Lung (tissue), 12 donors: ENCODE results near the gene TBC1D22A. TPM values are rescaled to one million over a fixed set of nuclear protein-coding genes. Genes with fewer than 3 reads are reported as not detected.

Source experiments
- ATAC-seq: fragments of 200-7000 bp; cut with Tn5 transposase; one replicate; pipeline ENCODE4 v1.9.1; 2020; ENCODE audit warnings: moderate number of reproducible peaks; ENCODE audit not compliant: insufficient read depth, low FRiP score
- DNase-seq, 3 donors: peaks; one replicate each; pipeline ENCODE4 v3.0.0-alpha.2; 2013 to 2017
- H3K27ac ChIP-seq, 2 donors: one replicate each; pipeline ENCODE4 v1.5.1; 2013; ENCODE audit warnings: mild to moderate bottlenecking in 2 of 2, moderate library complexity in 2 of 2, control low read depth in 1 of 2, inconsistent platforms in 1 of 2, low read depth in 1 of 2, low read length in 1 of 2
- H3K27me3 ChIP-seq, 3 donors: one replicate each; pipeline ENCODE4 v1.5.1; 2013; ENCODE audit warnings: low read length in 2 of 3; ENCODE audit not compliant: control insufficient read depth in 3 of 3, insufficient read depth in 3 of 3
- H3K36me3 ChIP-seq, 4 donors: one replicate each; pipeline ENCODE4 v1.5.1; 2013; ENCODE audit warnings: low read length in 4 of 4, mild to moderate bottlenecking in 1 of 4, moderate library complexity in 1 of 4; ENCODE audit not compliant: control insufficient read depth in 4 of 4, insufficient read depth in 4 of 4
- H3K4me1 ChIP-seq, 5 donors: one replicate each; pipeline ENCODE4 v1.5.1; 2013; ENCODE audit warnings: low read length in 5 of 5, mild to moderate bottlenecking in 2 of 5, moderate library complexity in 1 of 5; ENCODE audit not compliant: control insufficient read depth in 5 of 5, insufficient read depth in 5 of 5
- H3K4me3 ChIP-seq: one replicate; pipeline ENCODE4 v1.5.1; 2013; ENCODE audit warnings: mild to moderate bottlenecking, control low read depth, moderate library complexity
- H3K9ac ChIP-seq, 2 donors: one replicate each; pipeline ENCODE4 v1.5.1; 2013; ENCODE audit warnings: low read length in 2 of 2, control low read depth in 1 of 2; ENCODE audit not compliant: insufficient read depth in 1 of 2
- H3K9me3 ChIP-seq, 4 donors: one replicate each; pipeline ENCODE4 v1.5.1; 2013; ENCODE audit warnings: low read length in 3 of 4, mild to moderate bottlenecking in 1 of 4, moderate library complexity in 1 of 4; ENCODE audit not compliant: control insufficient read depth in 4 of 4, insufficient read depth in 3 of 4
- CTCF ChIP-seq: IDR thresholded peaks from 2 replicates; pipeline ENCODE4 v1.5.1; 2012; ENCODE audit warnings: mild to moderate bottlenecking; ENCODE audit errors: control extremely low read depth, extremely low read depth
- WGBS, 2 donors: extraction: QIAGEN DNeasy Blood & Tissue Kit; methylation state at CpG; one replicate each; pipeline ENCODE4 v1.1.7; 2013; 5-methylcytosine and 5-hydroxymethylcytosine counted together
- polyA plus RNA-seq, 2 donors: library from polyadenylated mRNA; stranded (reverse); fragments of 200-250 nt; gene quantifications; one replicate each; pipeline ENCODE4 v1.2.1, GENCODE V29; 2013
- total RNA-seq, 2 donors: library from RNA; depleted of rRNA in 1 of 2; stranded (reverse); fragments of >200 nt in 1 of 2; gene quantifications; one replicate each; pipeline ENCODE4 v1.2.1, GENCODE V29; 2014 to 2021
- donor health status: control.
- donor health status: control.
- donor health status: Bipolar disorder and iron deficiency.
- donor health status: healthy.
- donor health status: DM: yes; HTN: yes; CAD: no.

The TBC1D22A gene
- total and polyA plus RNA-seq, 4 donors: 20.2 to 38.4 (median 21.0) TPM

GRCh38 chr22:46813816-46814597 lies 51.6 kb downstream of the TBC1D22A start:
- DNase-seq (no peak), ATAC-seq (no peak)
- no peak overlapping the region for H3K9ac ChIP-seq
- peaks cover 0 to 6% (median 4%) of the 10 kb centered on the region in 4 donors for H3K36me3 ChIP-seq
- no peak for TF ChIP-seq CTCF
- peaks cover 0 to 10% (median 0%) of the 10 kb centered on the region in 5 donors for H3K4me1 ChIP-seq
- WGBS, 2 donors: 68 to 84% methylated on average over 9 of the region's 9 CpGs
- H3K27ac ChIP-seq: peak overlapping the region in 1 of 2 donors; percentile 60
- no peaks in the 10 kb centered on the region for H3K9me3 ChIP-seq
- H3K27me3 ChIP-seq: no peaks in the 10 kb centered on the region
- no peak overlapping the region for H3K4me3 ChIP-seq

GRCh38 chr22:46815132-46815531 lies 52.7 kb downstream of the TBC1D22A start:
- peak; percentile 20 for ATAC-seq
- peak overlapping the region in 1 of 2 donors; percentile 49 for H3K27ac ChIP-seq

GRCh38 chr22:46815559-46815895 lies 53.1 kb downstream of the TBC1D22A start:
- 86 to 94% methylated on average over 5 of the region's 5 CpGs for WGBS, 2 donors
- H3K27ac ChIP-seq: peak overlapping the region in 1 of 2 donors; percentile 5
- ATAC-seq (no peak), DNase-seq (no peak)
- H3K9me3 ChIP-seq: no peaks in the 10 kb centered on the region
- no peak overlapping the region for H3K9ac ChIP-seq
- peaks cover 0 to 10% (median 0%) of the 10 kb centered on the region in 5 donors for H3K4me1 ChIP-seq
- peaks cover 0 to 3% (median under 1%) of the 10 kb centered on the region in 4 donors for H3K36me3 ChIP-seq
- H3K27me3 ChIP-seq: no peaks in the 10 kb centered on the region
- no peak overlapping the region for H3K4me3 ChIP-seq
- no peak for TF ChIP-seq CTCF

More at GRCh38 chr22:46815132-46815531, 52.7 kb downstream of the TBC1D22A start:
- no peak overlapping the region for H3K9ac ChIP-seq
- H3K9me3 ChIP-seq: no peaks in the 10 kb centered on the region
- no peak overlapping the region for H3K4me3 ChIP-seq
- H3K36me3 ChIP-seq: peaks cover 0 to 3% (median under 1%) of the 10 kb centered on the region in 4 donors
- no peaks in the 10 kb centered on the region for H3K27me3 ChIP-seq
- WGBS, 2 donors: 74 to 90% methylated on average over 12 of the region's 12 CpGs
- DNase-seq: no peak
- H3K4me1 ChIP-seq: peaks cover 0 to 10% (median 0%) of the 10 kb centered on the region in 5 donors
- no peak for TF ChIP-seq CTCF
